ENCODE measurements around the gene RCOR3.
"Not testable (repeated sequence)": the region's sequence is repeated elsewhere in the genome, so short reads cannot be mapped to it uniquely, and the experiment has no call there.

The RCOR3 gene

DNA sequence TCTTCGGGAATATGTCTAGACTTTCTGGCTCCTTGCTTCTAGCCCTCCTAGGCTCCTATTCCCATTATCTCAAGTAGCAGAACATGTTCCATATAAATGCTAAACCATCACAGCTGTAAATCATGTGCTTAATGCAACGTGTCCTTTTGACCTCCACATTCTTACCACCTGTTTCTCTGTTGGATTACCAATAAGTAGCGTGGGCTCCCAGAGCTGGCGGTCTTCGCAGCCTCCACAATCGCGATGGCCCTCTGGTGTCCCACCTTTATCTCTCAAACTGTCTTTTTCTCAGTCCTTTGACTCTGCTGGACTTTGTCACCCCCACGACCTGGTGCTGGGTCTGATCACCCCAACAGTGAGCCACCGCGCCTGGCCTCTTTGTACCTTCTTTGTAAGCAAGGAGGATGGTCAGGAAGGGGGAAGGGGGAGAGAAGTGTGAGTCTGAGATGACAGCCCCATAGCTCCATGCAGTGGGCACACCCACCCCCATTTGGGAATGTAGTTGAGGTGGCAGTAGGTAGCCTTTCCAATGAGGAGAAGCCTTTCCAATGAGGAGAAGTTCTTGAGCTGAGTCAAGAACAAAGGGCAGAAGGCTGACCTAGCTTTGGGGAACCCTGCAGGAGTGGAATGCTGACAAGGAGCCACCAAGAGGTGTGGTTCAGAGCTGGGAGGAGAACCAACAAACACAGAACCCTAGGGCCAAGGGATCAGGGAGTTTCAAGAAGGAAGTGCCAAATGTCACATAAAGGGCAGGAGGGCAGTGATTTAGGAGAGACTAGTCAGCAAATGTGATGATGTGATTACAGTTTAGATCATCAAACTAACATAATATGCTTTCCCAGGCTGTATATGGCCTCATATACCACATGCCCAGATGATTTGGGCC is 81.7 kb downstream of the RCOR3 start:
- no peak for DNase-seq (ENCODE audit: low read depth in 2 of 2)

DNA sequence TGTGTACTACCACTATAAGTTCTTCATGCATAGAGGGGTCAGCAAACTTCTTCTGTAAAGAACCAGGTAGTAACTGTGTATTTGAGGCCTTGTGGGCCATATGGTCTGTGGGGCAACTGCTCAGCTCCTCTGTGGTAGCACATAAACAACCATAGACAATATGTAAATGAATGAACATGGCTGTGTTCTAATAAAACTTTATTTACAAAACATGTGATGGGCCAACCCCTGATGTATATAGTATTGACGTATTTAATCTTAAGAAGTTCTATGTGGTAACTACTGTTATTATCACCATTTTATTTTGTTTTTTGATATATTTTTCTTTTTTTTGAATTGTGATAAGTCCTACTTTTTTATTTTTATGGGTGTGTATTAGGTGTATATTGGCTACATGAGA is 82.8 kb downstream of the RCOR3 start:
- DNase-seq (ENCODE audit: low read depth in 2 of 2) = no peak

DNA sequence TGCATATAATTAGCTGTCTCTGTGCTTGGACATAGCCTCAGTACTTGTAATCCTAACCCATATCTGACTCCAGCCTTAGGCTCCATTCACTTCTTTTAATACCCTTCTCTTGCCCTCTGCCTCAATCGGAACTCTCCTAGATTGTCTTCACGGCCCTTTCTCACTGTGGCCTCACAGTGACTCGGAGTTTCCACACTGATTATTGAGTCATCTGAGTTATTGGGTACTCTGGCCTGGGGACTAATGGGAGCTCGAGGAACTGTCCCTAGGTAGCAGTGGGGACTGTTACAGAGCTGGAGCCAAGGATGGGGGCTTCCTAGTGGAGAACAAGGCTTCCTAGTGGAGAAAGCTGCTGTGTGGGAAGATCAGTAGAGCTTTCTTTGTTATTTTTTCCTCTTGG is 84.4 kb downstream of the RCOR3 start:
- DNase-seq (ENCODE audit: low read depth in 2 of 2) = no peak

DNA sequence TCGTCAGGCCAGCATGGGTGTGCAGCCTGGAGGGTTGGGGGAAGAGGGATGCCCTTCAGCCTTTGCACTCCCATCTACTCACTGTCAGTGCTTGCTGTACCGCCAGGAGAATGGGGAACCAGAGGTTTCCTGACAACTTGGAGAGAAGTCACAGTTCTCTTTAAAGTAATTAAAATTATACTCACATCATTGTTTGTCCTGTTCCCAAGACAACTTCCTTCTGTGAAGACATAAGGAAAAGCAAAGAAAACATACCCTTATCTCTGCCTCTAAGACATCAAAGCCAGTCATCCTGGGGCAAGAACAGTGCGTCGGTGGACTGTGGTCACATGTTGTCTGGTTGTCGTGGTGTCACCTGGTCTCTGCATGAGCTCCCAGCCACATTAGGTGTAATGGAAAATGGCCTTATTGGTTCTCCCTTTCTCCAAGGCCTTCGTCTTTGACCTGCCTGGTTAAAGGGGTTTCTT is 85.0 kb downstream of the RCOR3 start:
- DNase-seq (ENCODE audit: low read depth in 2 of 2) = no peak

DNA sequence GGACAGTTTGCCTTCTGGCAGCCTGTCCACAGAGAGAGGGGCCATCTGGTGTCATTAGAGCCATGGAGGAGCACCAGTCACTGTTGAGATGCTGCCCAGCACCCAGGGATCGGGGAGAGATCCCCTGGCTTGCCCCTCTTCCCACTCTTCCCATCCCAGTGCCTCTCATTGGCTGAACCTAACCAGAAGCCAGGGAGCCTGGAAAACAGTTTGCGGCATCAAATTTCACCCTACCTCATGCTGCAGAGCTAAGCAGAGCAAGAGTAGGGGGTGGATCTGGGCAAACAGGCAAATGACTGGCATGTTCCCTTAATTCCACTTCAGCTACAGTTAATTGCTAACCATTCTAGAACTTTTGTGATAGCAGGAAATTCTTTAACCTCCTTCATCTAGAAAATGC is 86.6 kb downstream of the RCOR3 start:
- DNase-seq (ENCODE audit: low read depth in 2 of 2) = no peak

DNA sequence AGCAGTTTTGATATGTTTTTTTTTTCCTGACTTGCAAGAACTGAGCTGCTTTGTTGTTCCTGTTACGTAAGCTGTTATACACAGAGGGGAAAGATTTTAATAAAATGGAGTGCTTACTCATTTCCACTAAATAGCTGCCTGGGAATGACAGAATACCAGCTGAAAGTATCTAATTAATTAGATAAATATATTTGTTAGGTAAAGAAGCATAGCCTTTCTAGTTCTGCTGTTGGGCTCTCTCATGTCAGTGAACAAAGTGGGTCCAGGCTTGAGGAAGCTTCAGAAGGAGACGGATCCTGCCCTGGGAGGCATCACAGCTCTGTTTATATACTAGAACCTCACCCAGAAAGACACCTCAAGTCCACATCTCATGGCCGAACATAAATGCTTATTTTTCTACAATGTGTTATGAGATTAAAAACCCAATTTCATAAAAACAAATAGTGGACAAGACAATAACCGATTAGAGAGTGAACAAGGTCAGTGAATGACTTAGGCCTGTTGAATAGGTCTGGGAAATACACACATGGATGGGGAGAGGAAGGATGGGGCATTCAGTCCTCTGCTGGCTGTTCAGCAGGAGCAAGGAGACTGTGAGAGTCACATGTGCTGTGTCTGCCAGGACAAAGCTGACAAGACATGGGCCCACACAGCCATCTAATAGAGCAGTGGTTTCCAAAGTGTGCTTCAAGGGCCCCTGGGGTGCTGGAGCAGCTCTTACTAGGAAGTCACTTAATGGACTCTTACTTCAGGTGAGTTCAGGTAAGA is 88.1 kb downstream of the RCOR3 start:
- no peak for DNase-seq (ENCODE audit: low read depth in 2 of 2)

DNA sequence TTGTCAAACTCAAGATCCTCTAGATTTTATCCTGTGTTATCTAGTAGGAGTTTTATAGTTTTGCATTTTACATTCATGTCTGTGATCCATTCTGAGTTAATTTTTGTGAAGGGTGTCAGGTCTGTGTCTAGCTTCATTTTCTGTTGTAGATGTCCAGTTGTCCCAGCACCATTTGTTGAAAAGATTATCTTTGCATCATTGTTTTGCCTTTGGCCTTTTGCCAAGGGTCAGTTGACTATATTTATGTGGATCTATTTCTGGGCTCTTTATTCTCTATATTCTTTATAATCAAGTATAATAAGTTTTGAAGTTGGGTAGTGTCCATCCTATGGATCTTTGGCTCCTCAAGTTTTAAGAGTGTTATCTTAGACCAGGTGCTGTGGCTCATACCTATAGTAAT is 89.4 kb downstream of the RCOR3 start:
- no peak for DNase-seq (ENCODE audit: low read depth in 2 of 2)

DNA sequence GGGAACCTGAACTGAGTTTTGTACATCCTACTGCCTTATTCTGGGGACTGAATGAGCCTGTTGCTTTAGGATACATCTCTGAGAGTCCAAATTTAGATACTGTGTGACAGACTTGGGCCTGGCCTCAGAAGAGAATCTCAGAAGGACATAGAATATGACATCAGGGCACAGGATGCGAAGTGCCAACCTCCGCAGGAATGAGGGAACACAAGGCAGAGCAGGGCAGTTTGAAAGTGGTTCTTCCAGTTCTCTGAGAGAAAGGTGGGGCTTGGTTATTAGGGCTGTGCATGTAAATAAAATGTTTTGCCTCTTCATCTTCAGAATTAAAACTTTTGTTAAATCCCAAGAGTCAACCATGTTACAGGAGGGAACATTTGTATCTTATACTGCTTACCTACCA is 90.6 kb downstream of the RCOR3 start:
- no peak for DNase-seq (ENCODE audit: low read depth in 2 of 2)

DNA sequence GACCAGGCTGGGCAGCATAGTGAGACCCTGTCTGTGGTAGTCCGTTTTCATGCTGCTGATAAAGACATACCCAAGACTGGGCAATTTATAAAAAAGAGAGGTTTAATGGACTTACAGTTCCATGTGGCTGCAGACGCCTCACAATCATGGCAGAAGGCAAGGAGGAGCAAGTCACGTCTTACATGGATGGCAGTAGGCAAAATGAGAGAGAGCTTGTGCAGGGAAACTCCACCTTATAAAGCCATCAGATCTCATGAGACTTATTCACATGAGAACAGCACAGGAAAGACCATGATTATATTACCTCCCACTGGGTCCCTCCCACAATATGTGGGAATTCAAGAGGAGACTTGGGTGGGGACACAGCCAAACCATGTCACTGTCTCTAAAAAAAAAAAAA is 92.9 kb downstream of the RCOR3 start:
- not testable (repeated sequence) for DNase-seq (ENCODE audit: low read depth in 2 of 2)

DNA sequence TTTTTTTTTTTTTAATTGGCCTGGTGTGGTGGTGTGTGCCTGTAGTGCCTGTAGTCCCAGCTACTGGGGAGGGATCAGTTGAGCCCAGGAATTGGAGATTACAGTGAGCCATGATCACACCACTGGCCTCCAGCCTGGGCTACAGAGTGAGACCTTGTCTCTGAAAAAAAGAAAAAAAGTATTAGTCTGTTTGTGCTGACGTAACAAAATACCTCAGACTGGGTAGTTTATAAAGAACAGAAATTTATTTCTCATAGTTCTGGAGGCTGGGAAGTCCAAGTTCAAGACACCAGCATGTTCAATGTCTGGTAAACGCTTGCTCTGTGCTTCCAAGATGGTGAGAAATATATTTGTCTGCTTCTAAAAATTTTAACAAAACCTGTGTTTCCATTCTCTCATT is 93.3 kb downstream of the RCOR3 start:
- no peak for DNase-seq (ENCODE audit: low read depth in 2 of 2)

DNA sequence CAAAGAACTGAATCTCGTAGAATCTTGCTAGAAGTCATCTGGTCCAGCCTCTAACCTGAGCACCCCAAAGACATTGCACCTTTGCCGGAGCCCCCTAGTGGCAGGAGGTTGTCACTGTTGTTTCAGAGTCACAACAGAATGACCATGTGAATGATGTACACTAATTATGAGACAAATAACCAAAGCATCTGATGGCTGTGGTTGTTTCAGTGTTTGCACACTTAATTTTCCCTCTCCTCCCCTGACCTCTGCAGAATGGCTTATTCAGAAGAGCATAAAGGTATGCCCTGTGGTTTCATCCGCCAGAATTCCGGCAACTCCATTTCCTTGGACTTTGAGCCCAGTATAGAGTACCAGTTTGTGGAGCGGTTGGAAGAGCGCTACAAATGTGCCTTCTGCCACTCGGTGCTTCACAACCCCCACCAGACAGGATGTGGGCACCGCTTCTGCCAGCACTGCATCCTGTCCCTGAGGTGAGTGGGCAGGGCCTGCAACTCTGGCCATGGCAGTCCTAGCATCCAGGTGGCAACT is 93.9 kb downstream of the RCOR3 start:
- DNase-seq (ENCODE audit: low read depth in 2 of 2) = peak; percentile 20 to 36

DNA sequence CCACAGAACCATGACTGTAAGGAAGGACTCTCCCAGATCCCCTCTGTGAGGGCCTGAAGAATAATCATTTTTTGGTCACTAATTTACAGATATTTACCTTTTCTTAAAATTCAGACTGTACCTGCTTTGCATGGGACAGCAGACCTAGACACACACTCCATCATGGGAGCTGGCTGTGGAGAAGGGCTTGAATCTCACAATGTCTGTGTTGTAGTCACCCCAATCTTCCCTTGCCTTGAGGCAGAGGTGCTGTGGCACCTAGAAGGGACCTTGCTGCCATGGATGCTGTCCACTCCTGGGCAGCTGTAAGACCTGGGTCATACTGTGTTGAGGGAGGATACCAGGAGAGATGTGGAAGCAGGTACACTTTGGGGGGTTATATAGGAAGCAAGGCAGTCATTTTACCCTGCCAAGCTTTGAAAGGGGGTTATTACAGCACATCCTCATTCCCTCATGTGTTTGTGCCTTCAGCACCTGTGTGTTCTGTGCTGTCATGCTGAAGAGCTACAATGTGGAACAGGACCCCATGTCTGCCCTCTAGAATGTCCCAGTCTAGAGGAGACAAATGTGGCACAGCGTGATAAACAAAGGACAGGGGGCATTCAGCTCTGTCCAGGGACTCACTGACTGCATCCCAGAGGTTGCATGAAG is 94.5 kb downstream of the RCOR3 start:
- DNase-seq (ENCODE audit: low read depth in 2 of 2) = no peak

DNA sequence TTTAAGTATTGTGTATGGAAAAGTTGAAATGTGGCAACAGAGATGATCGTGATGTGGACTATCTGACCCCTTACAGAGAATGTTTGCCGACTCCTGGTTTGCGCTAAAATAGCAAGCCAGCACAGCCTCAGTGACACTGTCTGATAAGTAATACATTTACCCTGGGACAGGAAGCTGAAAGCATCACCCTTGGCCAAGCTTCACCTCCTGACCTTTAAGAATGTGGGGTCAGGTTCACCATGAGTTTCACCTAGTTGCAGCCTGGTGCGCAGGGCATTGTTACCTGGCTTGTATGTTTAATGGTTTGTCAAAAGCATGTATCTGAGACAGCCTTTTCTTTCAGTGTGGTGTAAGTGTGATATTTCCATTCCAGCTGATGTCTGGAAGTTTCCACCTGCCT is 96.7 kb downstream of the RCOR3 start:
- DNase-seq (ENCODE audit: low read depth in 2 of 2) = no peak

DNA sequence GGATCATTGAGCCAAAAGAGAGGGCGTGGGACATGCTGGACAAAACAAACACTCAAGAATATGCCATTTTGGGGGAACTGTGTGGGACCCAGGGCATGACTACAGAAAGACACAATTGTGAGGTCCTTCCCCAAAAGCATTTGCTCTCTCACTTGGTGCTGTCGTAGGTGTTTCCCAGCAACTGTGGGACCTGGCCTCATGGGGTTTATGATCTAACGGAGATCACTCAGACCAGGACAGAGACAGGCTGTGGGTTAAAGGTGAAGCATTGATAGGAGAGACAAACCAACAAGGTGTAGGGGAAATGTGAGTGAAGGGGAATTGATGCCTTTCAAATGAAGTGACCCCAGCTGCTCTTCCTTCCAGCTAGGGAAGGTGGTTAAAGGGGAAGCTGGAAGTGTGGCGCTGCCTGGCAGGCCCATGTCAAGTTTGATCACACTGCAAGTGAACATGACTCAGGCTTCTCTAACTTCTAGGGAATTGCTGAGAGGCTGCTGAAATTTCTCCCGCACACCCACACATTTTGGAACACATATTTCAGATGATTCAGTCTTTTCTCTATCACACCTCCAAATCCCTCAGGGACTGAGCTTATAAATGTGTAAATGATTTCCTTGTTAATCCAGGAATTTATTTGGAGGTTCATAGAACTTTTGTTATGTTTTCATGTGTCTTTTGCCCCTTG is 97.7 kb downstream of the RCOR3 start:
- no peak for DNase-seq (ENCODE audit: low read depth in 2 of 2)

DNA sequence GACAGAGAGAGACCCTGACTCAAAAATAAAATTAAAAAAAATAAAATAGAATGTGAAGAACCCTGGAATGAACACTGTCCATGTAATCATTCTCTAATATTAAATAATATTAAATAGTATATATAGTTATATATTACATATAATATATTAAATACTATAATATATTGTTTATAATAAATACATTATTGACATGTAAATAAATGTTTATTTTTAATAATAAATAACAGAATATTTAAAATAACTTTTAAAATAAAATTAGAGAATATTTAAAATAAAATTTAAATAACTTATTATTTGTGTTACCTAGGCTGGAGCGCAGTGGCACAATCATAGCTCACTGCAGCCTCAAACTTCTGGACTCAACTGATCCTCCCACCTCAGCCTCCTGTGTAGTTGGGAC is 99.5 kb downstream of the RCOR3 start:
- no peak for DNase-seq (ENCODE audit: low read depth in 2 of 2)

DNA sequence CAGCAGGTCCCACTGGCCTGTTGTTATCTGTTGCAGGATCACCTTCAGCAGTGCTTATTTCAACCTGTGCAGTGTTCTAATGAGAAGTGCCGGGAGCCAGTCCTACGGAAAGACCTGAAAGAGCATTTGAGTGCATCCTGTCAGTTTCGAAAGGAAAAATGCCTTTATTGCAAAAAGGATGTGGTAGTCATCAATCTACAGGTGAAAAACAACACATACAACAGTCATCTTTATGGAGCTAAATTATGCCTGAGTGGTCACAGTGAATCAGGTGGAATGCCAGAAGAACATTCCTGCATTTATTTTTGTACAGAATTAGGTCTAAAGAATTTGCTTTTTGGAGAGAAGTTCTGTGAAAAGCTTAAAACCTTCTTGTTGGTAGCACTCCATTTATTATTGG is 100.7 kb downstream of the RCOR3 start:
- DNase-seq (ENCODE audit: low read depth in 2 of 2) = no peak

DNA sequence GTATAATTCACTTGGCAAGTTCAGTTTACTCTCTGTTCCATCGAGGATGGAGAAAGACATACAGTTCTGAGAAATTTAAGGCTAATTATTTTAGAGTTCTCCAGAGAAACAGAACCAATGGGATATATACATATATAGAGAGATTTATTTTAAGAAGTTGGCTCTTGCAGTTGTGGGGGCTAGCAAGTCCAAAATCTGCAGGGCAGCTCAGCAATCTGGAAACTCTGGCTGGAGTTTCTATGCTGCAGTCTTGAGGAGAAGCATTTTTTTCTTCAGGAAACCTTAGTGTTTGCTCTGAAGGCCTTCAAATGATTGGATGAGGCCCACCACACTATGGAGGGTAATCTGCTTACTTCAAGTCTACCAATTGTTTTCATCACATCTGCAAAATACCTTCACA is 102.0 kb downstream of the RCOR3 start:
- no peak for DNase-seq (ENCODE audit: low read depth in 2 of 2)

Data from stimulated activated CD8-positive, alpha-beta memory T cell treated with anti-CD3 and anti-CD28 coated beads, Interleukin-2, amount 100 ng/mL, for 1 hour (primary cell).